ENCODE measurements around the gene SFMBT2. TPM values are rescaled to one million over a fixed set of nuclear protein-coding genes. Genes with fewer than 3 reads are reported as not detected.
"Not testable (repeated sequence)": the region's sequence is repeated elsewhere in the genome, so short reads cannot be mapped to it uniquely, and the experiment has no call there.

SFMBT2 gene
- total and polyA plus RNA-seq, 4 donors, result 2.9 to 11.0 (median 6.5) TPM

- Histone ChIP-seq H3K4me3 (no peak overlapping the region), H3K27me3 (ENCODE audit: control insufficient read depth in 3 of 3, insufficient read depth in 3 of 3, low read length in 2 of 3) (no peaks in the 10 kb centered on the region), H3K27ac (ENCODE audit: low read depth in 1 of 2, low read length in 1 of 2) (peak overlapping the region in 1 of 2 donors; percentile 76), H3K36me3 (ENCODE audit: control insufficient read depth in 4 of 4, insufficient read depth in 4 of 4, low read length in 4 of 4) (peaks cover 0 to 9% (median 0%) of the 10 kb centered on the region in 4 donors), H3K9ac (ENCODE audit: insufficient read depth in 1 of 2, low read length in 2 of 2) (no peak overlapping the region), H3K4me1 (ENCODE audit: control insufficient read depth in 5 of 5, insufficient read depth in 5 of 5, low read length in 5 of 5) (no peaks in the 10 kb centered on the region), H3K9me3 (ENCODE audit: control insufficient read depth in 4 of 4, insufficient read depth in 3 of 4, low read length in 3 of 4) (no peaks in the 10 kb centered on the region)
- DNase-seq (peak in 1 of 3 donors; percentile 14), ATAC-seq (ENCODE audit: insufficient read depth, low FRiP score) (no peak)
- 40 to 69% methylated on average over 14 of the region's 14 CpGs for WGBS, 2 donors
- no peak for TF ChIP-seq CTCF (IDR thresholded peaks at IDR 0.05; ENCODE audit: control extremely low read depth, extremely low read depth)
These were observed 226.0 kb downstream of the SFMBT2 start for GRCh38 chr10:7184660-7185366.

GRCh38 chr10:7184116-7184515 lies 226.7 kb downstream of the SFMBT2 start:
- H3K27ac ChIP-seq (ENCODE audit: low read depth in 1 of 2, low read length in 1 of 2); H3K4me3 ChIP-seq; H3K9ac ChIP-seq (ENCODE audit: insufficient read depth in 1 of 2, low read length in 2 of 2); H3K9me3 ChIP-seq (ENCODE audit: control insufficient read depth in 4 of 4, insufficient read depth in 3 of 4, low read length in 3 of 4); DNase-seq; H3K27me3 ChIP-seq (ENCODE audit: control insufficient read depth in 3 of 3, insufficient read depth in 3 of 3, low read length in 2 of 3); H3K4me1 ChIP-seq (ENCODE audit: control insufficient read depth in 5 of 5, insufficient read depth in 5 of 5, low read length in 5 of 5); H3K36me3 ChIP-seq (ENCODE audit: control insufficient read depth in 4 of 4, insufficient read depth in 4 of 4, low read length in 4 of 4); ATAC-seq (ENCODE audit: insufficient read depth, low FRiP score): not testable (repeated sequence)
- WGBS, 2 donors, result 83 to 85% methylated on average over 2 of the region's 2 CpGs

GRCh38 chr10:7182327-7182726 lies 228.5 kb downstream of the SFMBT2 start:
- H3K4me3 ChIP-seq; ATAC-seq (ENCODE audit: insufficient read depth, low FRiP score); H3K9ac ChIP-seq (ENCODE audit: insufficient read depth in 1 of 2, low read length in 2 of 2); H3K4me1 ChIP-seq (ENCODE audit: control insufficient read depth in 5 of 5, insufficient read depth in 5 of 5, low read length in 5 of 5); DNase-seq; H3K9me3 ChIP-seq (ENCODE audit: control insufficient read depth in 4 of 4, insufficient read depth in 3 of 4, low read length in 3 of 4); H3K36me3 ChIP-seq (ENCODE audit: control insufficient read depth in 4 of 4, insufficient read depth in 4 of 4, low read length in 4 of 4); H3K27ac ChIP-seq (ENCODE audit: low read depth in 1 of 2, low read length in 1 of 2); H3K27me3 ChIP-seq (ENCODE audit: control insufficient read depth in 3 of 3, insufficient read depth in 3 of 3, low read length in 2 of 3): not testable (repeated sequence)
- 96 to 100% methylated on average over 1 of the region's 1 CpG for WGBS, 2 donors

- no peak for TF ChIP-seq CTCF (IDR thresholded peaks at IDR 0.05; ENCODE audit: control extremely low read depth, extremely low read depth)
- no peaks in the 10 kb centered on the region for H3K9me3 ChIP-seq (ENCODE audit: control insufficient read depth in 4 of 4, insufficient read depth in 3 of 4, low read length in 3 of 4)
These were observed 229.4 kb downstream of the SFMBT2 start for GRCh38 chr10:7181420-7181819.

More at GRCh38 chr10:7181420-7181819, 229.4 kb downstream of the SFMBT2 start:
- Histone ChIP-seq H3K27ac (ENCODE audit: low read depth in 1 of 2, low read length in 1 of 2) (no peak overlapping the region), H3K4me3 (no peak overlapping the region), H3K9ac (ENCODE audit: insufficient read depth in 1 of 2, low read length in 2 of 2) (no peak overlapping the region), H3K4me1 (ENCODE audit: control insufficient read depth in 5 of 5, insufficient read depth in 5 of 5, low read length in 5 of 5) (no peaks in the 10 kb centered on the region), H3K36me3 (ENCODE audit: control insufficient read depth in 4 of 4, insufficient read depth in 4 of 4, low read length in 4 of 4) (peaks cover 0 to 5% (median under 1%) of the 10 kb centered on the region in 4 donors), H3K27me3 (ENCODE audit: control insufficient read depth in 3 of 3, insufficient read depth in 3 of 3, low read length in 2 of 3) (no peaks in the 10 kb centered on the region)
- ATAC-seq (ENCODE audit: insufficient read depth, low FRiP score) (no peak), DNase-seq (no peak)
- WGBS, 2 donors, result 97% methylated on average over 2 of the region's 2 CpGs

Measured in lung (tissue), 12 donors.